B cell (primary cell): ENCODE measurements around the gene ARPC5L. TPM values are rescaled to one million over a fixed set of nuclear protein-coding genes. Genes with fewer than 3 reads are reported as not detected.

Source experiments
- ATAC-seq: fragments of 200-7000 bp; cut with Tn5 transposase; one replicate; pipeline ENCODE4 v1.10.0; 2021; ENCODE audit warnings: low read depth, mild to moderate bottlenecking, moderate number of reproducible peaks, moderate library complexity
- CTCF ChIA-PET: fragments of 350-600 bp; sonication (Branson Sonifier 250); formaldehyde crosslinking; loops from one replicate; lab custom pipeline; 2021; ENCODE audit warnings: antibody characterized with exemption, inconsistent platforms; lab: Charles Lee
- POLR2A ChIA-PET: fragments of 350-600 bp; sonication (Branson Sonifier 250); formaldehyde crosslinking; loops from one replicate; lab custom pipeline; 2021; ENCODE audit warnings: antibody characterized with exemption; lab: Charles Lee
- DNase-seq: peaks from one replicate; pipeline ENCODE4 v3.0.0; 2013
- H2AFZ ChIP-seq: 2 replicates; pipeline ENCODE4 v1.6.1; 2012; ENCODE audit warnings: mild to moderate bottlenecking, low read depth, low read length; ENCODE audit not compliant: insufficient read depth, poor library complexity, severe bottlenecking
- H3K27ac ChIP-seq, 2 donors: 1 replicate in 1 of 2; 2 replicates in 1 of 2; pipeline ENCODE4 v1.5.1; 2012 to 2013; ENCODE audit warnings: low read length in 2 of 2, mild to moderate bottlenecking in 2 of 2, moderate library complexity in 1 of 2
- H3K27me3 ChIP-seq, 4 experiments: fragments of 200-600 bp in 1 of 4; sonication (generic) in 1 of 4; replicated peaks in 1 of 4; 1 replicate in 2 of 4; 2 replicates in 2 of 4; pipeline versions ENCODE4 v1.6.1 to v1.7.0; 2013 to 2016; ENCODE audit warnings: low read length in 3 of 4, mild to moderate bottlenecking in 2 of 4, mixed read lengths in 1 of 4, moderate library complexity in 1 of 4; ENCODE audit not compliant: insufficient read depth in 4 of 4, control insufficient read depth in 3 of 4; ENCODE audit errors: control extremely low read depth in 1 of 4
- H3K36me3 ChIP-seq, 2 experiments: replicated peaks in 1 of 2; 1 replicate in 1 of 2; 2 replicates in 1 of 2; pipeline versions ENCODE4 v1.6.1 to v1.7.1; 2013; ENCODE audit warnings: low read length in 1 of 2; ENCODE audit not compliant: insufficient read depth in 2 of 2, control insufficient read depth in 1 of 2; ENCODE audit errors: control extremely low read depth in 1 of 2, extremely low read depth in 1 of 2
- H3K4me1 ChIP-seq, 2 donors: fragments of 200-600 bp in 1 of 2; sonication (generic) in 1 of 2; 1 replicate in 1 of 2; 2 replicates in 1 of 2; pipeline versions ENCODE4 v1.5.1 to v1.6.1; 2013 to 2017; ENCODE audit warnings: low read length in 2 of 2; ENCODE audit not compliant: control insufficient read depth in 2 of 2, insufficient read depth in 2 of 2
- H3K4me2 ChIP-seq: replicated peaks from 2 replicates; pipeline ENCODE3; 2012; ENCODE audit warnings: mild to moderate bottlenecking, low read depth, low read length; ENCODE audit not compliant: poor library complexity, severe bottlenecking
- H3K4me3 ChIP-seq, 5 experiments: fragments of 200-600 bp in 1 of 5; sonication (generic) in 1 of 5; 1 replicate in 3 of 5; 2 replicates in 2 of 5; pipeline versions ENCODE4 v1.5.1 to v1.7.0; 2011 to 2016; ENCODE audit warnings: low read length in 4 of 5, mild to moderate bottlenecking in 4 of 5, low read depth in 2 of 5, control low read depth in 1 of 5, moderate library complexity in 1 of 5; ENCODE audit not compliant: insufficient read depth in 1 of 5; ENCODE audit errors: control extremely low read depth in 1 of 5, extremely low read depth in 1 of 5
- H3K79me2 ChIP-seq: fragments of 200-600 bp; sonication (generic); one replicate; pipeline ENCODE4 v1.6.0; 2016; ENCODE audit warnings: low read length; ENCODE audit not compliant: control insufficient read depth, insufficient read depth
- H3K9ac ChIP-seq: fragments of 200-600 bp; sonication (generic); 2 replicates; pipeline ENCODE4 v1.6.1; 2017; ENCODE audit warnings: mild to moderate bottlenecking, low read length, moderate library complexity
- H3K9me3 ChIP-seq, 3 donors: one replicate each; pipeline versions ENCODE4 v1.6.1 to v1.7.1; 2013; ENCODE audit warnings: low read length in 2 of 3; ENCODE audit not compliant: control insufficient read depth in 2 of 3, insufficient read depth in 1 of 3; ENCODE audit errors: control extremely low read depth in 1 of 3
- H4K20me1 ChIP-seq: 2 replicates; pipeline ENCODE4 v1.6.0; 2012; ENCODE audit warnings: mild to moderate bottlenecking, low read length; ENCODE audit not compliant: insufficient read depth, control insufficient read depth, poor library complexity, severe bottlenecking
- H3K27ac Mint-ChIP-seq: one replicate; pipeline ENCODE4 v1.8.0; 2021; ENCODE audit warnings: mixed read lengths
- H3K27me3 Mint-ChIP-seq: one replicate; pipeline ENCODE4 v1.8.0; 2021; ENCODE audit warnings: mixed read lengths
- H3K4me1 Mint-ChIP-seq: one replicate; pipeline ENCODE4 v1.8.0; 2021; ENCODE audit warnings: mixed read lengths
- H3K4me3 Mint-ChIP-seq: one replicate; pipeline ENCODE4 v1.8.0; 2021; ENCODE audit warnings: mixed read lengths
- H3K9me3 Mint-ChIP-seq: one replicate; pipeline ENCODE4 v1.8.0; 2022; ENCODE audit warnings: mixed read lengths; ENCODE audit not compliant: insufficient read depth
- CTCF ChIP-seq: fragments of 200-600 bp; IDR thresholded peaks from one replicate; pipeline ENCODE4 v1.8.0; 2022; ENCODE audit warnings: antibody characterized with exemption, mild to moderate bottlenecking
- EZH2 ChIP-seq: IDR thresholded peaks from 2 replicates; pipeline ENCODE4 v1.6.1; 2012; ENCODE audit warnings: borderline replicate concordance, low read depth, mild to moderate bottlenecking, moderate library complexity, low read length; ENCODE audit not compliant: insufficient read depth, poor library complexity, severe bottlenecking
- WGBS: methylation state at CpG from one replicate; pipeline ENCODE4 v1.1.5; 2013; ENCODE audit warnings: missing lambda C conversion rate; ENCODE audit not compliant: insufficient coverage; 5-methylcytosine and 5-hydroxymethylcytosine counted together
- intact Hi-C: fragments of 100-400 bp; cut with micrococcal nuclease; formaldehyde crosslinking; loops from one replicate; pipeline ENCODE4 v1.10.0; 2022
- polyA plus RNA-seq: library from polyadenylated mRNA; depleted of rRNA; stranded (reverse); fragments of >200 nt; gene quantifications from 2 replicates; pipeline ENCODE4 v1.2.3, GENCODE V29; 2012
- total RNA-seq, 2 donors: library from RNA; stranded (reverse); fragments of 120-200 nt in 1 of 2; gene quantifications; 1 replicate in 1 of 2; 2 replicates in 1 of 2; pipeline versions ENCODE4 v1.2.3 to v1.2.4, GENCODE V29; 2013 to 2022

Gene ARPC5L
- total and polyA plus RNA-seq, 2 donors (not counting 1 experiment from before 2014, with no cell fraction given): 37.3 to 66.3 TPM

DNA sequence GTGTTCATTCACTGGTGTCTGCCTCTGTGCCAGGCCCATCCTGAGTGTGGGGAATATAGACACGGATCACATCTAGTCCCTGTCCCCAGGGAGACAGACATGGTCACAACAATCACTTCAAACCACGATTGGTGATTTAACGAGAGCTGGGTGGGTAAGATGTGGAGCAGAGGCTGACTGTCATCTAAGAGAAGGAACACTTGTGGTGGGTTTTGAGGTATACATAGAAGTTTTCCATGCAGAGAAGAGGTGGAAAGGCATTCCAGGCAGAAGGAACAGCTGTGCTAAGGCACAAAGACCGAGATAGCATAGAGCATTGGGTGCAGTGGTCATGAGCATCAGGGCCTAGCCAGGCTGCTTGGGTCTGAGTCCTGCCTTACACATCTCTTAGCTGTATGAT is 31.3 kb upstream of the ARPC5L start:
- no peak for TF ChIP-seq CTCF
- TF ChIP-seq EZH2: no peak
- H3K4me3 Mint-ChIP-seq: no peak overlapping the region
- CTCF ChIA-PET: interaction anchor here (2.1 kb wide), 1 partner anchor 9 kb away, joined by 8 read pairs; no protein-coding TSS in a partner anchor

DNA sequence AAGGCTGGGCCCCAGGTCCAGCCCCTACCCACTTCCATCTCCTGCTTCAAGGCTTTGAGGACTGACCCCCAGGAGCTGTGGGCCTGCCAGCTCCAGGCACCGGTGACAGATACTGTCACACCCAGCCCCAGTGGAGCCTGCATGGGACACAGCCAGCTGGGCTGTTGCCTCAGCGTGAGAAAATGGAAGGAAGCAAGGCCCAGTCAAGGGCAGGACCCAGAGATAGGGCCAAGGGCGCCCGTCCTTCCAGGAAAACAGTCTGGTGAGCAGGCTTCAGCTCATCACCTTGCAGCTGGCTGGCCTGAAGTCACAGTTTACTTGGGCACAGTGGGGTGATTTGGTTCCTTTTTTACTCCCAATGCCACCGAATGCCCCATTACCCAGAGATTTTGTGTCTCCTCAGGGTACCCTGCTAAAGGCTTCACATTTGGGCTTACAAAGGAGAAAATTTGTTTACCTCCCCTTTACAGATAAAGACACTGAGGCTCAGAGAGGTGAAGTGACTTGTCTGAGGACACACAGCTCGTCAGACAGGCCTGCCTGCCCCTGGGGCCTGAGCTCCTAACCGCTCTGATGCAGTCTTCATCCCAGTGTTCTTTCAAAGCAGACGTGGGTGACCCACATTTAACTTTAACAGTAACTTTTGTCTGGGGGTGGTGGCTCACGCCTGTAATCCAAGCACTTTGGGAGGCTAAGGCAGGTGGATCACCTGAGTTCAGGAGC is 30.1 kb upstream of the ARPC5L start:
- ATAC-seq: no peak
- no peak overlapping the region for H3K27ac ChIP-seq
- H3K27ac Mint-ChIP-seq: no peak overlapping the region
- no peaks in the 10 kb centered on the region for H3K36me3 ChIP-seq
- H3K4me1 Mint-ChIP-seq: no peaks in the 10 kb centered on the region
- H3K4me3 Mint-ChIP-seq: no peak overlapping the region
- H3K9me3 ChIP-seq: no peaks in the 10 kb centered on the region
- no peaks in the 10 kb centered on the region for H3K79me2 ChIP-seq
- ChIA-PET CTCF (interaction anchor here (1.1 kb wide), 1 partner anchor 21 kb away, joined by 3 read pairs; the partner anchor contains the start of gene WDR38), POLR2A (no interaction called here)
- no peak overlapping the region for H3K4me3 ChIP-seq
- no peak overlapping the region for H3K9ac ChIP-seq
- H3K9me3 Mint-ChIP-seq: no peaks in the 10 kb centered on the region
- peaks cover 0 to 6% (median 2%) of the 10 kb centered on the region in 4 experiments for H3K27me3 ChIP-seq
- no peak overlapping the region for H3K4me2 ChIP-seq
- intact Hi-C loops: no loop called here
- H3K27me3 Mint-ChIP-seq: peaks cover 14% of the 10 kb centered on the region
- DNase-seq: no peak
- no peak overlapping the region for H2AFZ ChIP-seq
- WGBS: 60% methylated on average over 6 of the region's 9 CpGs
- TF ChIP-seq EZH2 (no peak), CTCF (no peak)
- no peaks in the 10 kb centered on the region for H3K4me1 ChIP-seq
- H4K20me1 ChIP-seq: no peaks in the 10 kb centered on the region

More for the DNA sequence above, 31.3 kb upstream of the ARPC5L start:
- H3K36me3 ChIP-seq: no peaks in the 10 kb centered on the region
- 68% methylated on average over 4 of the region's 4 CpGs for WGBS
- peaks cover 0 to 6% (median 2%) of the 10 kb centered on the region in 4 experiments for H3K27me3 ChIP-seq
- Mint-ChIP-seq H3K4me1 (no peaks in the 10 kb centered on the region), H3K27me3 (peaks cover 11% of the 10 kb centered on the region), H3K9me3 (no peaks in the 10 kb centered on the region), H3K27ac (no peak overlapping the region)
- H2AFZ ChIP-seq: no peak overlapping the region
- POLR2A ChIA-PET: no interaction called here
- no peak overlapping the region for H3K27ac ChIP-seq
- H3K9me3 ChIP-seq: no peaks in the 10 kb centered on the region
- no peak for ATAC-seq
- no peak overlapping the region for H3K9ac ChIP-seq
- DNase-seq: no peak
- no peak overlapping the region for H3K4me2 ChIP-seq
- H4K20me1 ChIP-seq: no peaks in the 10 kb centered on the region
- H3K4me1 ChIP-seq: no peaks in the 10 kb centered on the region
- intact Hi-C loops: no loop called here
- no peak overlapping the region for H3K4me3 ChIP-seq
- no peaks in the 10 kb centered on the region for H3K79me2 ChIP-seq
